ENCODE results near the gene NABP1. TPM values are rescaled to one million over a fixed set of nuclear protein-coding genes. Genes with fewer than 3 reads are reported as not detected.
"Not testable (repeated sequence)": the region's sequence is repeated elsewhere in the genome, so short reads cannot be mapped to it uniquely, and the experiment has no call there.

NABP1 gene
- total RNA-seq, 4 donors from 2014 or later = 58.3 to 318 (median 104) TPM

DNA sequence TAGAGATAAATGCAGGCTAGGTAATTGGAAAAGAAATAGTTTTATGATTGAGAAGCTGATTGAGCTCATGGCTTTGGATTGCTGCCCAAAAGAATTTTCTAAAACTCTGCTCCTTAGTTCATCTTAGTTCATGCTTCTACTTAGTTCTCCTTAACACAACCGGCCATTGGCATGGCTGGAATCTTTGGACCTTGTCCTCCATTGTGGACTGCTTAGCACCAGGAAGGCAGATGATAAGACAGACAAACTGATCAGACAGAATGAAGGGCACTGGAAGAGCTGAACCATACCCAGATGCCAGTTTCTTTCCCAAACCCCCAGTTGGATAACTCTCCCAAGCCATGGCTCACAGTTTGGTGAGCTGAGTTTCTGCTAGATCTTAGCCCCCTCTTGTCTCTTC is 36.3 kb upstream of the NABP1 start:
- ATAC-seq (ENCODE audit: low FRiP score) = no peak
- no peak for DNase-seq (ENCODE audit: low spot score)
- TF ChIP-seq, protein P1, sequence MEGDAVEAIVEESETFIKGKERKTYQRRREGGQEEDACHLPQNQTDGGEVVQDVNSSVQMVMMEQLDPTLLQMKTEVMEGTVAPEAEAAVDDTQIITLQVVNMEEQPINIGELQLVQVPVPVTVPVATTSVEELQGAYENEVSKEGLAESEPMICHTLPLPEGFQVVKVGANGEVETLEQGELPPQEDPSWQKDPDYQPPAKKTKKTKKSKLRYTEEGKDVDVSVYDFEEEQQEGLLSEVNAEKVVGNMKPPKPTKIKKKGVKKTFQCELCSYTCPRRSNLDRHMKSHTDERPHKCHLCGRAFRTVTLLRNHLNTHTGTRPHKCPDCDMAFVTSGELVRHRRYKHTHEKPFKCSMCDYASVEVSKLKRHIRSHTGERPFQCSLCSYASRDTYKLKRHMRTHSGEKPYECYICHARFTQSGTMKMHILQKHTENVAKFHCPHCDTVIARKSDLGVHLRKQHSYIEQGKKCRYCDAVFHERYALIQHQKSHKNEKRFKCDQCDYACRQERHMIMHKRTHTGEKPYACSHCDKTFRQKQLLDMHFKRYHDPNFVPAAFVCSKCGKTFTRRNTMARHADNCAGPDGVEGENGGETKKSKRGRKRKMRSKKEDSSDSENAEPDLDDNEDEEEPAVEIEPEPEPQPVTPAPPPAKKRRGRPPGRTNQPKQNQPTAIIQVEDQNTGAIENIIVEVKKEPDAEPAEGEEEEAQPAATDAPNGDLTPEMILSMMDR (IDR thresholded peaks at IDR 0.05) = no peak

DNA sequence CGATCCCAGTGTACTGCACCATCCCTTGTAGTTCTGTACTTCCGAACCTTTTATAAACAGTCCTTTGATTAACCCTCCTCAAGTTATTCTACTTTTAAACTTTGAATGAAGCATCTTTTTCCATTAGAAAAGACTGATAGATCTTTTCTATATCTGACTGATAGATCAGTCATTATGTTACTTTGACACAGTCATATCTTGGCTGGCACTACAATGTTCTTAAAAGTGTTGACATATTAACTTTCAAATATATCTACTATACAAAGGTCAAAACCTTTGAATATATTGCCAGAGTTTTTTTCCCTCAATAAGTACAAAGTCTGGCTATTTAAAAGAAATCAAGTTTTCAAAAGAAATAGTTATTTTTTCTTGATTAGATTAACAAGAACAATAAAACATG is 35.4 kb upstream of the NABP1 start:
- DNase-seq (ENCODE audit: low spot score) (no peak), ATAC-seq (ENCODE audit: low FRiP score) (no peak)
- TF ChIP-seq, protein P1 (IDR thresholded peaks at IDR 0.05) = no peak

DNA sequence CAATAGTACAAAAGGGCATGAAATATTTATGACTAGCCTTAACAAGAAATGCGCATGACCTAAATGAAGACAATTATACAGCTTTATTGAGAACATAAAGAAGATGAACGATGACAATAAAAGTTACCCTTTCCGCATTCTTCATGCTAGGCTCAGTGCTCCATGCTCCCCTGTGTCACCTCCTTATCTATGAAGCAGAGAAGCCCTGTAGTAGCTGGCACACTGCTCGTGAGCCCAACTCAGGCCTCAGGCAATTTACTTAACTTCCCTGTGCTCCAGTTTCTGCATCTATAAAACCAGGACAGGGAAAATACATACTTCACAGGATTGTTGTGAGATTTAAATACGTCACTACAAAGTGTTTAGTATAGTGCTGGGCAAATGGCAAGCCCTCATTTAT is 34.5 kb upstream of the NABP1 start:
- DNase-seq (ENCODE audit: low spot score) (no peak), ATAC-seq (ENCODE audit: low FRiP score) (no peak)
- TF ChIP-seq, protein P1 (IDR thresholded peaks at IDR 0.05) = no peak

DNA sequence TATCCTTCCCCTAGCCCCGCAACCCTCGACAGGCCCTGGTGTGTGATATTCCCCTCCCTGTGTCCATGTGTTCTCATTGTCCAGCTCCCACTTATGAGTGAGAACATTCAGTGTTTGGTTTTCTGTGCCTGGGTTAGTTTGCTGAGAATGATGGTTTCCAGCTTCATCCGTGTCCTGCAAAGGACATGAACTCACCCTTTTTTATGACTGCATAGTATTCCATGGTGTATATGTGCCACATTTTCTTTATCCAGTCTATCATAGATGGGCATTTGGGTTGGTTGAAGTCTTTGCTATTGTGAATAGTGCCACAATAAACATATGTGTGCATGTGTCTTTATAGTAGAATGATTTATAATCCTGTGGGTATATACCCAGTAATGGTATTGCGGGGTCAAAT is 33.3 kb upstream of the NABP1 start:
- ATAC-seq (ENCODE audit: low FRiP score); DNase-seq (ENCODE audit: low spot score): not testable (repeated sequence)

DNA sequence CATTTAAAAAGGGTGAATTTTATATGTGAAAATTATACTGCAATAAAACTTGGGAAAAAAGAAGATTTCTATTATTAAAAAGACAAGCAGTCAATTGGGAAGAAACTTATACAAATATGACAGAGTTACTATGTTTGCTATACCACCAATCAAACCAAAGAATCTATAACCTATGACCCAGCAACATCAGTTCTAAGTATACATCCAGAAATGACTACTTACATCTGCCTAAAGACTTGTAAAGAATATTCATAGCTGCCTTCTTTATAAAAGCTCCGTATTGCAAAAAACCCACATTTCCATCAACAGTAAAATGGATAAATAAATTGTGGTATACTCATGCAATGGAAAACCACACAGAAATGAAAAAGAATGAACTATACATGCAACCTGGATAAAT is 32.9 kb upstream of the NABP1 start:
- DNase-seq (ENCODE audit: low spot score) (no peak), ATAC-seq (ENCODE audit: low FRiP score) (no peak)
- TF ChIP-seq, protein P1 (IDR thresholded peaks at IDR 0.05) = no peak

DNA sequence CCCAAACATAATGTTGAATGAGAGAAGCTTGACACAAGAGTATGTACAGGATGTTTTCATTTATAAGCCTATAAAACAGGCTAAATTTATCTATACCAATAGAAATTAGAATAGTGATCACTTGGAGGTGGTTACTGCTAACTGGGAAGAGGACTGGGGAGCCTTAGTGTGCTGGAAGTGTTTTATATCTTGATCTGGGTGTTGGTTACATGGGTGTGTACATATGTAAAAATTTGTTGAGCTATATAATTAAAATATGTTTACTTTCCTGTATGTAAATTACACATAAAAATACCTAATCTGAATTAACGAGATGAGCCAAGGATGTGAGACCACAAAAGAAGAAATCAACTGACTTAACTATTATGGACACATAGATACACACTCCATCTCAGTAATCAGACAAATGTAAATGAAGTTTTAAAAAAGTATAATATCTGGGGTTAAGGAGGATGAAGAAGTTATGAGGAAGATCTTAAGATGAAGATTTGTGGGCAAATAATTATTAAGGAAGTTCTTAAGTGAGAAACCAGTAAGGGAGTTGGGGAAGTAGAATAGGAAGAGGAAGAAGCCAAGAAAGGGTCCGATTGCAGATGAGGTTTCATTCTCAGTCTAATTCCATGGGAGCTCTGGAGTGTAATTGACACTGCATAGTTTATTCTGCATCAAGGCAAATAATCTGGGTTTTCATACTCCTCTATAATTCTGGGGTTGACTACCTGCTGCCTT is 32.3 kb upstream of the NABP1 start:
- TF ChIP-seq, protein P1 (IDR thresholded peaks at IDR 0.05) = no peak
- DNase-seq (ENCODE audit: low spot score) (no peak), ATAC-seq (ENCODE audit: low FRiP score) (no peak)

DNA sequence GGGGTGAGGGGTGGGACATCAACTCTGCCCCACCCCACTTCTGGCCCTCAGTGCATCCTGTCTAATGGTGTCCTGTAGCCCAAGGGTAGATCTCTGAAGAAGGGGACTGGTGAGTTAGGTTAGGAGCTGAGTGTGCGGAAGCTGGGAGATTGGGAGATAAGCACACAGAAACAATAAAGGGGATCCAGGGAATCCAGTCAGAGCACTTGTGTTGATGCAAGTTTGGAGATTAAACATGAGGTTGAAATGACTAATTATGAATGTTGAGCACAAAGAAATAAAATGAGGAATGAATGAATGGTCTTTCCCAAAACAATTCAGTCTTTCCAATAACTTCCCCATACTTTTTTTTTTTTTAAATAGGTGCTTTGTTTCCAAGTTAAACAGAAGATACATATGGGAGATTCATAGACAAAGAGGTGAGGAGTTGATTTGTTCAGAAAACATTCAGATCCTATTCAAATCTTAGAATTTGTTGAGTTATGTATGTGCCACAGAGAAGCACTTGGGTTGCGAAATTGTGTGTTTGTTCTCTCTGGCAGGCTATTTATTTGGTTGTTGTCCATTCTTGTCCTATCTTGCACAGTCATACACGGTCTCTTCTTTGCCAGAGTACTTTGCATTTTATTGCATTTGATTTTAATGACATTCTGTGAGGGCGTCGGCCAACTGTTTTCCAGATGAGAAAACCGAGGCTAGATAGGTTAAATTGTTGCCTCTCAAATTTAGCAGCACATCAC is 31.6 kb upstream of the NABP1 start:
- DNase-seq (ENCODE audit: low spot score) (no peak), ATAC-seq (ENCODE audit: low FRiP score) (no peak)
- TF ChIP-seq, protein P1 (IDR thresholded peaks at IDR 0.05) = no peak

Measured in omental fat pad (tissue), 4 donors.